Omental fat pad (tissue), 4 donors: ENCODE measurements around the gene WIPF3. TPM values are rescaled to one million over a fixed set of nuclear protein-coding genes. Genes with fewer than 3 reads are reported as not detected.

Source experiments
- ATAC-seq: fragments of 150-250 bp; one replicate; pipeline ENCODE4 v1.9.1; 2016; ENCODE audit warnings: mild to moderate bottlenecking, moderate library complexity; ENCODE audit not compliant: low FRiP score
- DNase-seq: peaks from one replicate; pipeline ENCODE4 v3.0.0-alpha.2; 2019; ENCODE audit warnings: low spot score
- total RNA-seq, 4 donors: library from RNA; depleted of rRNA; stranded (reverse); fragments of >200 nt; gene quantifications; one replicate each; pipeline ENCODE4 v1.1.0, GENCODE V29; 2016
- TF ChIP-seq, protein P1 (sequence below), 3 donors: fragments of 450-650 bp; IDR thresholded peaks; one replicate each; pipeline ENCODE4 v1.5.1; 2016 to 2017; ENCODE audit warnings: antibody characterized with exemption in 3 of 3, mild to moderate bottlenecking in 3 of 3, moderate library complexity in 2 of 3

Gene WIPF3
- total RNA-seq, 4 donors from 2014 or later, result 0.19 to 1.6 (median 0.37) TPM

DNA sequence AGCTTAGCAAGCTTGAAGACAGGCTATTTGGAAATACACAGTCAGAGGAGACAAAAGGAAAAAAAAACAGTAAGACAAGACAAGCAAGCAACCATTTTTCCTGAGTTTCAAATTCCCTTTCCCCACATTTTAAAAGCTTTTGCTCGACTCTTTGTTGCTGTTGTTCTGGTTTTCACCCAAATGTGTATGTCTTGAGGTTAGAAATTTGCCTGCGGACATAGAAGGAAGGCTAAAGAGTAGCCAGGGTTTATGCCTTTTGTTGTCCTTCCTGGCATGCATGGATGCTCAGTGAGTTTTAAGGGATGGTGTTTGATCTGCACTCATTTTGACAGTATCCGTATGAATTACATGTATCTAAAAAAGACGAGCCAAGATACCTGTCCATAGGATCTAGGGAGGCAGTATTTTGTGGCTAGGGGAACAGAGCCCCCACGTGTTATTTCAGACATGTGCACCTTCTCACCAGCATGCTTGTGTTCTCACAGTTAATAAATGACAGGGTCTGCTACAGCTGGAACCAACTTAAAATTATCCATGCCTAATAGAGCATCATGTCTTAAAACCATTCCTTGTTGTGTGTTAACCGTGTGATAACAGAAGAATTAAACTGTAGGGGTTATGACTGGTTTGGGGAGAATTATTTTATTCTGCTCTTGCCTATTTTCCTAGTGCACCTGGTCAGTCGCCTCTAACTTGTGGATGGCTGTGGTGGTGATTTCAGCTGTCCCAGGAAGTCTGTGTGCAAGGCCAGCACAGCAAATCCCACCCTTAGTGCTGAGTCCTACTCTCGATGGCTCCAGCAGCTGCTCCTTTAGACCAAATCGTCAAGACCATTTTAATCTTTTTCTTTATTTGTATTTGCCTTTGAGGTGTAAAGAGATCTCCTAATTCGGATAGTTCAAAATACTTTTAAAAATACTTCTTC is 9.1 kb downstream of the WIPF3 start:
- no peak for ATAC-seq
- TF ChIP-seq, protein P1, sequence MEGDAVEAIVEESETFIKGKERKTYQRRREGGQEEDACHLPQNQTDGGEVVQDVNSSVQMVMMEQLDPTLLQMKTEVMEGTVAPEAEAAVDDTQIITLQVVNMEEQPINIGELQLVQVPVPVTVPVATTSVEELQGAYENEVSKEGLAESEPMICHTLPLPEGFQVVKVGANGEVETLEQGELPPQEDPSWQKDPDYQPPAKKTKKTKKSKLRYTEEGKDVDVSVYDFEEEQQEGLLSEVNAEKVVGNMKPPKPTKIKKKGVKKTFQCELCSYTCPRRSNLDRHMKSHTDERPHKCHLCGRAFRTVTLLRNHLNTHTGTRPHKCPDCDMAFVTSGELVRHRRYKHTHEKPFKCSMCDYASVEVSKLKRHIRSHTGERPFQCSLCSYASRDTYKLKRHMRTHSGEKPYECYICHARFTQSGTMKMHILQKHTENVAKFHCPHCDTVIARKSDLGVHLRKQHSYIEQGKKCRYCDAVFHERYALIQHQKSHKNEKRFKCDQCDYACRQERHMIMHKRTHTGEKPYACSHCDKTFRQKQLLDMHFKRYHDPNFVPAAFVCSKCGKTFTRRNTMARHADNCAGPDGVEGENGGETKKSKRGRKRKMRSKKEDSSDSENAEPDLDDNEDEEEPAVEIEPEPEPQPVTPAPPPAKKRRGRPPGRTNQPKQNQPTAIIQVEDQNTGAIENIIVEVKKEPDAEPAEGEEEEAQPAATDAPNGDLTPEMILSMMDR (IDR thresholded peaks at IDR 0.05), result no peak

DNA sequence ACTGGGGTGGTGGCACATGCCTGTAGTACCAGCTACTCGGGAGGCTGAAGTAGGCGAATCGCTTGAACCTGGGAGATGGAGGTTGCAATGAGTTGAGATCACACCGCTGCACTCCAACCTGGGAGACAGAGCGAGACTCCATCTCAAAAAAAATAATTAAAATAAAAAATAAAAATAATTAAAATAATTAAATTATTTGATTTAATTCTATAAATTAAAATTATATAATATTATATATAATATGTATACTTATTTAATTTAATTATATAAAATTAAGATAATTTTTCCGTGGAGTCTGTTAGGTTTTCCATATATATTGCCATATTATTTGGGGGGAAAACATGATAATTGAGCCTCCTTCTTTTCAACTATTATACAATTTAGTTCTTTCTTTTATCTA is 12.0 kb downstream of the WIPF3 start:
- ATAC-seq, result no peak
- TF ChIP-seq, protein P1 (IDR thresholded peaks at IDR 0.05), result no peak
- no peak for DNase-seq

More for the DNA sequence above, 9.1 kb downstream of the WIPF3 start:
- no peak for DNase-seq

DNA sequence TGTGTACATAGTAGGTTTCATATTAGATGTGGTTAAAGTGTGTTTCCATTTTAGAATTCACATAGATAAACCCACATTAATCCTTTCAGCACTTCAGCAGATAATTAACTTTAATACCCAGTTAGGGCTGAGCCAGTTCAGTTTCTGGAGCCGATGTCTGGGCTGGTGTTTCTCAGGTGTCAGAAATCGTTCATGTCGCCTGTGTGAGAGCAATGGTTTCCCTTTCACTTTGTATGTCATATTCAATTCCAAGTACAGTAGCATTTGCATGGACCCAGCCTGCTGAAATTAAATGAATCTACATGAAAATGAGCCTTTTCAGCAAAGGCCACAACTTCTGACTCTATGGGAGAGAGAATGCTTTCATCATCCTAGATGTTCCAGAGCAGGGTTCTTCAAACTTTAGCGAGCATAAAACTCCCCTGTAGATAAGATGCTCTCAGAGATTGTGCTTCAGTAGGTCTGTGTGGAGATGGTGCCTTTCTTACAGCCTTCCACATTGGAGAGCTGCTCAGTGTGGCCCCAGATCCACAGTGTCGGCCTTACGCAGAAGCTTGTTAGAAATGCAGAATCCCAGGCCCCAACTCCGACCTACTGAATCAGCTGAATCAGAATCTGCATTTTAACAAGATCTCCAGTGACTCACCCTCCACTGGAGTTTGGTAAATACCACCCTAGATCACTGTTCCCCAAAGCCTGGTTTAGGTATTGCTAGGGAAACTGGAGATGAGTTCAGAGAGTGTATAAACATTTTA is 19.6 kb downstream of the WIPF3 start:
- DNase-seq (no peak), ATAC-seq (no peak)
- TF ChIP-seq, protein P1 (IDR thresholded peaks at IDR 0.05), result no peak

DNA sequence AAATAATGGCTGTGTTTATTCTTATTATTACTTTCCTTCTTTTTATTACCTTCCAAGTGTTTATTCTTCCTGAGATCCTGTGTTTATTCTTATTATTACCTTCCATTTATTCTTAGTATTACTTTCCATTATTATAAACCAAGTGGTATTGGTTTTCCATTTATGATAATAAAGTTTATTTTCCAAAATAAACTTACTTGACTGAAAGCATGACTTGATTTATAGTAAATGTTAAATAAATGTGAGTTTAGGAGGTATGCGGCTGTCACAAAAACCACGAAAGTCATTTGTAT is 20.2 kb downstream of the WIPF3 start:
- DNase-seq (no peak), ATAC-seq (no peak)
- TF ChIP-seq, protein P1 (IDR thresholded peaks at IDR 0.05), result no peak

DNA sequence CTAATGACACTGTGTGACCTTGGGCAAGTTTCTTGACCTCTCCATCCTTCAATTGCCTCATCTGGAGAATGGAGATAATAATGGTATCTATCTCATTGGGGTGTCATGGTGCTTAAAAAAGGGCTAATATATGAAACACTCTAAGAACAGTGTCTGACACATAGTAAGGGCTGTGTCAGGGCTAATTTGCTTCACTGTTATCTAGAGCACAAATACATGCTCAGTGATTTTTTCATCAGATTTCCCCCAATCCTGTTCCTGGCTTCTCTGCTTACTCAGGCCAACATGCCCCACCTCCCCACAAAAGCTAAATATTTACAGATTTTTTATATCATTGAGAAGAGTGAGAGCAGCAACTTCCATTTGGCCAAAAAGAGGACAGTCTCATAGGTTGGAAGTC is 20.6 kb downstream of the WIPF3 start:
- TF ChIP-seq, protein P1 (IDR thresholded peaks at IDR 0.05), result no peak
- no peak for DNase-seq
- ATAC-seq, result no peak

DNA sequence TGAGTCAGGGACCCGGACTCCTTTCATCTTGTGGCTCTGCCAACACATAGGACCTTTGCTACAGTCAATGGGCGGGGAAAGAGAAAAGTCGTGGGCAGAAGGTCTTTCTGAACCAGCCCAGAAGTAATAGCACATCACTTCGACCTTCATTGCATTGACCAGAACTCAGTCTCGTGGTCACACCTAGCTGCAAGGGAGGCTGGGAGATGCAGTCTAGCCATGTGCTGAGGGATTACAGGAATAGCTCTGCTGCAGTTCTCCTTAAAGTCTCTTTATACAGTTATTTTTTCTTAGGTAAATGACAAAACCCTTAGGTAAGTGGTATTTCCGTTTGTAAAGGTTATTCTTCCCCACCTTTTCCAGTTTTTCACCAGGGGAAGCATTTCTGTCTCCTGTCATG is 25.4 kb downstream of the WIPF3 start:
- ATAC-seq (no peak), DNase-seq (no peak)

More for the DNA sequence above, 25.4 kb downstream of the WIPF3 start:
- TF ChIP-seq, protein P1 (IDR thresholded peaks at IDR 0.05), result no peak
